ENCODE results near the gene AKAP8.
A peak's percentile ranks its signal among the peaks of the same experiment; 100 is the strongest.

- TF ChIP-seq CTCF (IDR thresholded peaks at IDR 0.05) (peak in 1 of 6 experiments; percentile 1), POLR2A (IDR thresholded peaks at IDR 0.05) (peak; percentile 79 to 91)
Measured at GRCh38 chr19:15379083-15379998, at the start of gene AKAP8.
